Fibroblast of skin of left quadriceps (primary cell): ENCODE measurements around the gene DNTT.
"Not testable (repeated sequence)": the region's sequence is repeated elsewhere in the genome, so short reads cannot be mapped to it uniquely, and the experiment has no call there.

Experiments
- DNase-seq, 2 experiments: peaks; one replicate each; pipeline ENCODE4 v3.0.0-alpha.2; 2013; ENCODE audit warnings: low read depth in 2 of 2

Gene DNTT

GRCh38 chr10:96276426-96276825, 27.8 kb upstream of the DNTT start:
- DNase-seq: no peak

GRCh38 chr10:96276831-96277230, 27.4 kb upstream of the DNTT start:
- DNase-seq: no peak

GRCh38 chr10:96279191-96279641, 25.0 kb upstream of the DNTT start:
- no peak for DNase-seq

DNA sequence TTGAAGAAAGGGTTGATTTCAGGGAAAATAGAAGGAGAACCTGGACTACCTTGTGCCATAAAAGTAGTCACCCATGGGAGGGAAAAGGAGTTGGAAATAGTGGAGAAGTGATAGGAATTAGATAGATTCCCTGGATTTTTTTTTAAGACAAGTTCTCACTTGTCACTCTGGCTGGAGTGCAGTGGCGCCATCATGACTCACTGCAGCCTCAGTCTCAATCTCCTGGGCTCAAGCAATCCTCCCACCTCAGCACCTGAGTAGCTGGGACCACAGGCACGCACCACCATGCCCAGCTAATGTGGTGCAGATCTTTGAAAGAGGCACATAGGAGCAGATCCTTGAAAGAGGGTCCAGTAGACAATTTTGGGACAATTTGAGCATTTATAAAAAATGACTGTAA, 23.4 kb upstream of the DNTT start:
- no peak for DNase-seq

- no peak for DNase-seq
Measured at GRCh38 chr10:96281444-96282029, 22.7 kb upstream of the DNTT start.

GRCh38 chr10:96283351-96283750, 20.9 kb upstream of the DNTT start:
- DNase-seq: no peak

DNA sequence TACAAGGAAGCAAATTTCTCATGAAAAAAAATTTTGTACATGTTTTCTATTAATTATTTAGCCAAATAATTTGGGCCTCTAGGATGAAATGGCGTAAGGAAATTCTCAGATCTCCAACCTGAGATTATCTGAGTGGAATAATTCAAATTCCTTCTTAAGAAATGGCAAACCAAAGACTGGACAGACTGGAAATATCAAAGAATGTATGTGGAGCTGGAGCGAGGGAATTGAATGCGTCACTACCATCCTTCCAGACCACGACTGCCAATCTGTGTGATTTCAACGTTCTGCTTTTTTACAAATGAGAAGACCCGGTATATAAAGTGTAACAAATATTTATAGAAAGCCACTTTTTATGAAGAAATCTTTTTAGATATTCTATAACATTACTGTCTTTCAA, 20.5 kb upstream of the DNTT start:
- no peak for DNase-seq

GRCh38 chr10:96285331-96285752, 18.9 kb upstream of the DNTT start:
- DNase-seq: no peak

DNA sequence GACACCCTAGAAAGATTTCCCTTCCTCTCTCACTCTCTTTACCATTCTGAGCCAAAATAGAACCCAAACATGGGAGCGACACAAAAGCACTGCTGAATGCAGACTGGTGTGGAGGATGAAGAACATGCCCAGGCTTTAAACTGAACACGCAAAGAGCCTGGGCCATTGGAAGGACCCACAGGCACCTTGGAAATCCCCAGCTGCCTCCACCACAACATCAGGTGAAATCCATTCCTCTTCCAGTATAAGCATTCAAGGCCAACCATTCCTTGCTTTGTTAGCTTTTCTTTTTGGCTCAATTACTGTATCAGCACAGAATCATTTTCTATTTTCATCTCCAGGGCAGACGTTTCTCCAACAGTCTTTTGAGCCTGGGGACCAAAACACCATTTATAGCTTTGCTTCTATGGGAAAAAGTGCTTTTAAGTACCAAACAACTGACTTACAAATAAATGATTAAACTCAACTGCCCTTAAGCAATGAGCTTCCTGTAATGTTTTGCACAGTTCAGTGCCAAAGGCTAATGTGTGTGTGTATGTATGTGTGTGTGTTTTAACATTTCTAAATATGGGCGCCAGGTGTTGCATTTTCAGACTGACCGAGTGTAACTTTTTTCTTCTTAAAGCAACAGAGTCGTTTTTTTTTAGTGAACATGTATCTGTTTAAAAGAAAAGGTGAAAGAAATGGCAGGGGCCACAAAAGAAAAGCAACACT, 16.7 kb upstream of the DNTT start:
- DNase-seq: no peak

- DNase-seq: no peak
Measured at GRCh38 chr10:96288151-96288621, 16.0 kb upstream of the DNTT start.

DNA sequence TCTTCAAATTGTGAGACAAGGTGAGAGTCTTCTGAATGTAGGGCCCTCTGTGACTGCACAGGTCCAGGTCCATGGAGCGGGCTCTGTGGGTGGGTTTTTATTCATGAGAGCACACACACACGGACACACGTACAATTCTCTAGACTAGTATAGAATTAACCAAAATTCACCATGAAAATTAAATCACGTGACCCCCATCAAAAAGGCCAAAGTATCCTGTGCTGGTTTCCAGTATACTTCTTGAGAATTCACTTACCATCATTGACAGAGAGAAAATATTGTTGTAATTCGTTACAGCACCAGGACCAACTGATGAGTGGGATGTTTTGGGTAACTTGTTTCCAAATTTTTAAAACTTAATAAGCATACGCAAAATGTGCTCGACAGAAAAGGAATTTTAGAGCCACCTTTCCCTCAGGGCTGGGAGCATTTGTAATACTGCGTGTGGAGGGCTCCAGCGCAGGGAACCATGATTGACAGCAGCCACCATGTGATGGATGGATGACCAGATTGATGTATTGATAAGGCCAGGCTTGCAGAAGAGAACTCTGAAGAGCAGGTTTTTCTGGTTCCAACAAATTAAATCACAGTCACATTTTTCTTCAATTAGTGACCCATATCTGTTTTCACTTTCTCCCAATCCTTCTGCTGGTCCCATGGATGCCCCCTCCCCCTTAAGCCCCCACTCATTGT, 14.9 kb upstream of the DNTT start:
- no peak for DNase-seq

DNA sequence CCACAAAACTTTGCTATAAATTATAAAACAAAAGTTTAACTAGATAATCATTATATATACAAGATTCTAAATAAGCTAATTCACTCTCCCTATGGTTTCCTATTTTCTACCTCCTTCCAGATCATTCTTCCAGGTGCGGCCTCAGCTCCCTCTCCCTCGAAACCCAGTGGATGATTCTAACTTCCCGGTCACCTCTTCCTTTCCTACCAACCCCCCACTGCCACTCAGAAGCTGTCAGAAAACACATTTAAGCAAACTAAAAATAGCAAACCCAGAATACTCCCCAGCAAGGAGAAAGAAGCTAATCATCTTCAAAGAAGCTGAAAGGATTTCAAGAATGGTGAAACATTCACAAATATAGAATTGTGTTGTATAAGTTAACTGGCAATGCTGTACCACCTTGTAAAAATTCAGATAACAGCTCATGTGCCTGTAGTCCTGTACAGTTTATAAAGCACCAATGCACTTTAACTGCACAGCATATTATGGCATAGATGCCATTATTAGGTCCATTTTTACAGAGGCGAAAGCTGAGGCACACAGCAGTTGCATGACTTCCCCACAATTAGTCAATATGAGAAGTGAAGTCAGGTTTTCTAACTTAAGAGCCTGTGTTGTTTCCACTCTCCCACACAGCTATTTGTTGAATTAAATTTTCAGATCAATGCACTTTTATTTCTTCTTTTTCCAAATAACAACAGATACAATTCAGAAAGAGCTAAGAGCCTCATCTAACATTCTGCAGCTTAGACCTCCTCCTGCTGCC, 13.7 kb upstream of the DNTT start:
- no peak for DNase-seq

DNA sequence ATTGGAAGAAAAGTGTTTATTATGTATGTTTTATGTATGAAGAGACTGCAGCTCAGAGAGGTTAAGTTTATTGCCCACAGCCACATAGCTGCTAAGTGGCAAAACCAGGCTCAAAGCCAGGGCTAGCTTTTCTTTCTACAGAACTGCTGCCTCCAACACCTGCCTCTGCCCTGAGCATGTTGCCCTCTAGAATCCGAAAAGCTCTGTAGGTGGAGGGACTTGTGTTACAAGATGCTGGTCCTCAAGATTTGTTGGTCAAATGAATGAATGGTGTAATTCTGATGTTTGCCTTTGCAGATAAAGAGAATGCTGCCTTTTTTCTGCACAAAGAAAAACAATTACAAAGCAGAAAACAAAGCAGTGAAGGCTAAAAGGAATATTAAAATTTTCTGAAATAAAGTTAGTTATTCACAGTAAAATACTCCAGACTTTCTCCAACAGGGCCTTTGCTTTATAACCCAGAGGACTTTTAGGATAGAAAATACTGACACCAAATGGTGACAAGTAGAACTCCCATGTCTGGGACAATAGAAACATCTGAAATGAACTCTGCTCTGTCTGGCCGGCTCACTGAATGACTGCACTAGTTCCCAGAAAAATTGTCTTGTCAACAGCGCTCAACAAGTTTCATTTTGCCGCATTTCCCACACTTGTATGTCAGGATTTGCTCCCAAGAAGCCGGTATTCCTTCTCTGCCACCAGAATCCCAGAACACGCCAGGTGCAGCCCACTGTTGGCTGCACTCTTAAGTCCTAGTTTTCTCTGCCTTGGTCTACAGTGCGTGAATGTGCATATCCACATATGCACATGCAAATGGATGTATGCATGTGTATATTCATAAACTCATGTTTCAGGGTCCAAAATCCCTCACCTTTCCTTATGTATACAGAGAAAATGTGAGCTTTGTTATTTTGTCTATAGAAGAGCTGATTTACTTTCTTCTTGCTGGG, 11.0 kb upstream of the DNTT start:
- DNase-seq: peak; percentile 3 to 13

GRCh38 chr10:96295475-96295874, 8.8 kb upstream of the DNTT start:
- DNase-seq: no peak

DNA sequence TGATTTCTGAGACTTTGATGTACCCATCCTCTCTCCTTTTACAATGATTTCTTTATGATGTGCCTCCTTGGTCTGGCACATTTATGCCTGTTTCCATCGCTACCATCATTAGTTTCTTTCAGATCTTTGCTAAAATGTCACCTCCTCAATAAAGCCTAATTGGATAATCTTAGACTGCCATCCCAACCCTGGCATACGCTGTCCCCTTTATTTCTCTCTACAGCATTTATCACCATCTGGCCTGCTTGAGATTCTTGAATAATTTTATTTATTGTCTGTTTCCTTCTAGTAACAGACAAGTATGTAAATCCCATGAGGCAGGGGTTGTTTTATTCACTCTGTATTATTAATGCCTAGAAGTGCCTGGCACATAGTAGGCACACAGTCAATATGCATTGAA, 6.7 kb upstream of the DNTT start:
- no peak for DNase-seq

- no peak for DNase-seq
Measured at GRCh38 chr10:96298362-96298761, 5.9 kb upstream of the DNTT start.

DNA sequence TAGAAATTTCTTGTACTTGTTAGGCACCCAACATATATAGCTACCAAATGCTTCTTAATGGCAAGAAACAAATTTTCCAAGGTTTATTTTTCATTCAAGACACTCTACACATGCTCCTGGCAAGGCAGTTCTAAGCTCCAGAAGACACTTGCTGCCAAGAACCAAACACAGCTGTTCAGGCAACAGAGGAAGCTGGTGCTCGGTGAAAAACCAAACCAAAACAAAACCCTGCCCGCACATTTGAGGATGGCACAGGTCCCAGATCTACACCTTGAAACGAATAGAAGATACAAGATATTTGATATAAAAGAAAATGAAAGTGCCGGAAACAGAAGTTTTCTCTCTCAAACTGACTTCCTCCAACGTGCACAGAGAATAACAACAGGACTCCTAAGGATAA, 4.9 kb upstream of the DNTT start:
- DNase-seq: no peak

DNA sequence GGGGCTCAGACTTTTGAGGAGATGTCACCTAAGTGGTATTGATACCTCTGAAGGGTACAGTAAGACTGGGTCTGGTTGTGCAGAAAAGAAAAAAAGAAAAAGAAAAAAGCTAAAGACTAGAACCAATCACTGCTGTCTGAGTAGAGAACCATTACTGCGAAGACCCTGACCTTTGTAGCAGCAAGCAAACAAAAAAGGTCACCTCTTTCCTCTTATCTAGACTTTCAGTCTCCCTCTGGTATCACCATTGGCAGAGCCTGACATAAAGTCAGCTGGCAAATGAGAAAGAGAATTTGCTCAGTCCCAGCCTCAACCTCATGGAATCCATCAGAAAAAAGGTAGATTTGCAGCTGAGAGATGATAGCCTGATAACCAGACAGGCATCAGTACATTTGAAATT, 2.6 kb upstream of the DNTT start:
- DNase-seq: no peak

DNA sequence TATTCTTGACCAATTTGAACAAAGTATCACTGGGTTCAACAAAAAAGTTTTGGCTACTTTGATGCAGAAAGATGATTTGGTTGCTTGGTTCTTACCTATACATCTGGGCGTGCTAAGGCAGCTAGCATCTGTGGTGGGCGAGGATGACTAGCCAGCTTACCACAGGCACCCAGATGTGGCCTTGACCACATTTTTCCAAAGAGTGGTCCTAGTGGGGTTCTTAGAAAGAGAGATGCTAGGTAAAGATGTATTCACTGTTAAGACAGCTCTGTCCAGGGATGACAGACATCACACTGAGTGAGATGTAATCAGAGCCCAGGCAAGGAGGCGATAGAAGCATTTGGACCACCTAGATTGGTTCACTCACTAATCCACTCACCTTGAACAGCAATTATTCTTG, 785 bp downstream of the DNTT start:
- DNase-seq: no peak

DNA sequence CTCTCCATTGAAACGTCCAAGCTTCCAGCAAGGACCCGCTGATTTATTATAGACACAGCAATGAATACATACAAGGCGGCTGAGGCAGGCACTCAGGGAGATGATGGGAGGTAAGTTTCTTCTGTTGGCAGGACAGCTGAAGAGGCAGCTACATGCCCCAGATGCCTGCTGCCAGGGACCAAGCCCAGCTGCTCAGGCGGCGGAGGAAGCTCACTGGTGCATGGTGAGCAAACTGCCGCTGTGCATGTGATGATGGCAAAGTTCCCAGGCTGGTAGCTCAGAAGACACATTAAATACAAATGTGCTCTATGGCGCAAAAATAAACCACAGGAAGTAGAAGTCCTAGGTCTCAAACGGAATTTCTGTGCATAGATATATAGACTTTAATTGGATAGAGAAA, 2.3 kb downstream of the DNTT start:
- DNase-seq: no peak

GRCh38 chr10:96308854-96309253, 4.6 kb downstream of the DNTT start:
- DNase-seq: not testable (repeated sequence)
